Endothelial cell of umbilical vein (primary cell): ENCODE results near the gene THBS1.
A peak's percentile ranks its signal among the peaks of the same experiment; 100 is the strongest.

ENCODE experiments used
- FOS ChIP-seq: IDR thresholded peaks from 2 replicates; pipeline ENCODE4 v1.6.1; 2011; ENCODE audit warnings: mild to moderate bottlenecking, low read length, moderate library complexity, borderline replicate concordance; ENCODE audit not compliant: insufficient read depth
- POLR2A ChIP-seq: IDR thresholded peaks from 2 replicates; pipeline ENCODE4 v1.6.1; 2012; ENCODE audit warnings: low read depth, mild to moderate bottlenecking, control low read depth, low read length
- POLR2AphosphoS5 ChIP-seq: IDR thresholded peaks from 2 replicates; pipeline ENCODE4 v1.6.1; 2012; ENCODE audit warnings: low read depth, mild to moderate bottlenecking, control low read depth, low read length, moderate library complexity; ENCODE audit not compliant: insufficient read depth
- TF ChIP-seq, protein P1 (sequence below), 2 donors: IDR thresholded peaks; 1 replicate in 1 of 2; 2 replicates in 1 of 2; pipeline ENCODE4 v1.5.1; 2011; ENCODE audit warnings: low read length in 2 of 2, mild to moderate bottlenecking in 2 of 2, moderate library complexity in 2 of 2, control low read depth in 1 of 2, inconsistent platforms in 1 of 2, low read depth in 1 of 2; ENCODE audit not compliant: insufficient read depth in 1 of 2; ENCODE audit errors: extremely low read depth in 1 of 2
- TF ChIP-seq, protein P2 (sequence below): IDR thresholded peaks from 2 replicates; pipeline ENCODE4 v1.6.1; 2011; ENCODE audit not compliant: insufficient read depth, insufficient read length

DNA sequence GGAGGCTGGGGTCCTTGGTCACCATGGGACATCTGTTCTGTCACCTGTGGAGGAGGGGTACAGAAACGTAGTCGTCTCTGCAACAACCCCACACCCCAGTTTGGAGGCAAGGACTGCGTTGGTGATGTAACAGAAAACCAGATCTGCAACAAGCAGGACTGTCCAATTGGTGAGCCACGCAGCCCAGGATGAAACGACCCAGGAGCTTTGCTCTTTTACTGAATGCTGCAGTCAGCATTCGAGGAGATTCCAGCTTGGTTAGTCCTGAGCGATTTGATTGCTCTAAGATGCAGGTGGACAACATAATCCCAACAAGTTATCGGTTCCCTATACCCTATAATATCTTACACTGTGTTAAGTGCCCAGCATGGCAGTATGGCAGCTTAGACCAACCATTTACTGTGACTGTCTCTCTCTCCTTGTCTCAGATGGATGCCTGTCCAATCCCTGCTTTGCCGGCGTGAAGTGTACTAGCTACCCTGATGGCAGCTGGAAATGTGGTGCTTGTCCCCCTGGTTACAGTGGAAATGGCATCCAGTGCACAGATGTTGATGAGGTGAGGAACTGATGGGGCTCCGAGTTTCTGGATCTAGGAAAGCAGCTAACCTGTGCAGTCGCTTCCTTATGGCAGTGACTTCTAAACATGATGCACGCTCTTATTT, 7.8 kb downstream of the THBS1 start:
- TF ChIP-seq, protein P1, sequence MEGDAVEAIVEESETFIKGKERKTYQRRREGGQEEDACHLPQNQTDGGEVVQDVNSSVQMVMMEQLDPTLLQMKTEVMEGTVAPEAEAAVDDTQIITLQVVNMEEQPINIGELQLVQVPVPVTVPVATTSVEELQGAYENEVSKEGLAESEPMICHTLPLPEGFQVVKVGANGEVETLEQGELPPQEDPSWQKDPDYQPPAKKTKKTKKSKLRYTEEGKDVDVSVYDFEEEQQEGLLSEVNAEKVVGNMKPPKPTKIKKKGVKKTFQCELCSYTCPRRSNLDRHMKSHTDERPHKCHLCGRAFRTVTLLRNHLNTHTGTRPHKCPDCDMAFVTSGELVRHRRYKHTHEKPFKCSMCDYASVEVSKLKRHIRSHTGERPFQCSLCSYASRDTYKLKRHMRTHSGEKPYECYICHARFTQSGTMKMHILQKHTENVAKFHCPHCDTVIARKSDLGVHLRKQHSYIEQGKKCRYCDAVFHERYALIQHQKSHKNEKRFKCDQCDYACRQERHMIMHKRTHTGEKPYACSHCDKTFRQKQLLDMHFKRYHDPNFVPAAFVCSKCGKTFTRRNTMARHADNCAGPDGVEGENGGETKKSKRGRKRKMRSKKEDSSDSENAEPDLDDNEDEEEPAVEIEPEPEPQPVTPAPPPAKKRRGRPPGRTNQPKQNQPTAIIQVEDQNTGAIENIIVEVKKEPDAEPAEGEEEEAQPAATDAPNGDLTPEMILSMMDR (IDR thresholded peaks at IDR 0.05; ENCODE audit: extremely low read depth in 1 of 2, insufficient read depth in 1 of 2, low read depth in 1 of 2, low read length in 2 of 2) = no peak
- peak; percentile 80 for TF ChIP-seq POLR2A
- TF ChIP-seq POLR2AphosphoS5 = peak; percentile 85
- TF ChIP-seq, protein P2, sequence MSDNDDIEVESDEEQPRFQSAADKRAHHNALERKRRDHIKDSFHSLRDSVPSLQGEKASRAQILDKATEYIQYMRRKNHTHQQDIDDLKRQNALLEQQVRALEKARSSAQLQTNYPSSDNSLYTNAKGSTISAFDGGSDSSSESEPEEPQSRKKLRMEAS = no peak
- TF ChIP-seq FOS = no peak
